ENCODE data around the gene IFI35.

DNA sequence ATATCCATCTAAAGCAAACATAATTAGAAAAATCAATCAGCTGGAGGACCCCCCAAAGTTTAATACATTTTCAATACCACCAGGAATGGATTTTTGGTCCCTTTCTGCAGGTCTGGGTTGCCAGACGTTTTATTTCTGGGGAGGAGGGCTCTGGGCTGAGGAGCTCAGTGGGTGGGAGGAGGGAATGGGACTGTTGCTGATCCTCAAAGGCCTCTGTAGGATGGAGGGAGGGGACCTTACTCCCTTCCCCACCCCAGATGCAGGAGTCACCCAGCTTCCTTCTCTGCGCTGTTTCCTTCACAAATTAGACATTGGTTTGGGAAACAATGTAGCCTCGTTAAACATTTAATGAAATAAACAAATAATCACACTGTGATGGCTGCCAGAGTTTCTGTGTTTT, 25.1 kb downstream of the IFI35 start:
- no peak for TF ChIP-seq SP1 (CRISPR knock-in tag; conservative IDR thresholded peaks at IDR 0.05)
- TF ChIP-seq, protein P1, sequence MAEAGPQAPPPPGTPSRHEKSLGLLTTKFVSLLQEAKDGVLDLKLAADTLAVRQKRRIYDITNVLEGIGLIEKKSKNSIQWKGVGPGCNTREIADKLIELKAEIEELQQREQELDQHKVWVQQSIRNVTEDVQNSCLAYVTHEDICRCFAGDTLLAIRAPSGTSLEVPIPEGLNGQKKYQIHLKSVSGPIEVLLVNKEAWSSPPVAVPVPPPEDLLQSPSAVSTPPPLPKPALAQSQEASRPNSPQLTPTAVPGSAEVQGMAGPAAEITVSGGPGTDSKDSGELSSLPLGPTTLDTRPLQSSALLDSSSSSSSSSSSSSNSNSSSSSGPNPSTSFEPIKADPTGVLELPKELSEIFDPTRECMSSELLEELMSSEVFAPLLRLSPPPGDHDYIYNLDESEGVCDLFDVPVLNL (CRISPR knock-in tag; IDR thresholded peaks at IDR 0.05; ENCODE audit: borderline replicate concordance, low read depth): no peak
- TF ChIP-seq, protein P2, sequence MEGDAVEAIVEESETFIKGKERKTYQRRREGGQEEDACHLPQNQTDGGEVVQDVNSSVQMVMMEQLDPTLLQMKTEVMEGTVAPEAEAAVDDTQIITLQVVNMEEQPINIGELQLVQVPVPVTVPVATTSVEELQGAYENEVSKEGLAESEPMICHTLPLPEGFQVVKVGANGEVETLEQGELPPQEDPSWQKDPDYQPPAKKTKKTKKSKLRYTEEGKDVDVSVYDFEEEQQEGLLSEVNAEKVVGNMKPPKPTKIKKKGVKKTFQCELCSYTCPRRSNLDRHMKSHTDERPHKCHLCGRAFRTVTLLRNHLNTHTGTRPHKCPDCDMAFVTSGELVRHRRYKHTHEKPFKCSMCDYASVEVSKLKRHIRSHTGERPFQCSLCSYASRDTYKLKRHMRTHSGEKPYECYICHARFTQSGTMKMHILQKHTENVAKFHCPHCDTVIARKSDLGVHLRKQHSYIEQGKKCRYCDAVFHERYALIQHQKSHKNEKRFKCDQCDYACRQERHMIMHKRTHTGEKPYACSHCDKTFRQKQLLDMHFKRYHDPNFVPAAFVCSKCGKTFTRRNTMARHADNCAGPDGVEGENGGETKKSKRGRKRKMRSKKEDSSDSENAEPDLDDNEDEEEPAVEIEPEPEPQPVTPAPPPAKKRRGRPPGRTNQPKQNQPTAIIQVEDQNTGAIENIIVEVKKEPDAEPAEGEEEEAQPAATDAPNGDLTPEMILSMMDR (IDR thresholded peaks at IDR 0.05): no peak
- no peak for TF ChIP-seq NFYB (CRISPR knock-in tag; conservative IDR thresholded peaks at IDR 0.05; ENCODE audit: low read depth)
- no peak for TF ChIP-seq ZNF232 (CRISPR knock-in tag; IDR thresholded peaks at IDR 0.05)
- TF ChIP-seq, protein P3, sequence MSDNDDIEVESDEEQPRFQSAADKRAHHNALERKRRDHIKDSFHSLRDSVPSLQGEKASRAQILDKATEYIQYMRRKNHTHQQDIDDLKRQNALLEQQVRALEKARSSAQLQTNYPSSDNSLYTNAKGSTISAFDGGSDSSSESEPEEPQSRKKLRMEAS (CRISPR knock-in tag; IDR thresholded peaks at IDR 0.05): no peak
- no peak for TF ChIP-seq ATF1 (CRISPR knock-in tag; IDR thresholded peaks at IDR 0.05)
- TF ChIP-seq, protein P4, sequence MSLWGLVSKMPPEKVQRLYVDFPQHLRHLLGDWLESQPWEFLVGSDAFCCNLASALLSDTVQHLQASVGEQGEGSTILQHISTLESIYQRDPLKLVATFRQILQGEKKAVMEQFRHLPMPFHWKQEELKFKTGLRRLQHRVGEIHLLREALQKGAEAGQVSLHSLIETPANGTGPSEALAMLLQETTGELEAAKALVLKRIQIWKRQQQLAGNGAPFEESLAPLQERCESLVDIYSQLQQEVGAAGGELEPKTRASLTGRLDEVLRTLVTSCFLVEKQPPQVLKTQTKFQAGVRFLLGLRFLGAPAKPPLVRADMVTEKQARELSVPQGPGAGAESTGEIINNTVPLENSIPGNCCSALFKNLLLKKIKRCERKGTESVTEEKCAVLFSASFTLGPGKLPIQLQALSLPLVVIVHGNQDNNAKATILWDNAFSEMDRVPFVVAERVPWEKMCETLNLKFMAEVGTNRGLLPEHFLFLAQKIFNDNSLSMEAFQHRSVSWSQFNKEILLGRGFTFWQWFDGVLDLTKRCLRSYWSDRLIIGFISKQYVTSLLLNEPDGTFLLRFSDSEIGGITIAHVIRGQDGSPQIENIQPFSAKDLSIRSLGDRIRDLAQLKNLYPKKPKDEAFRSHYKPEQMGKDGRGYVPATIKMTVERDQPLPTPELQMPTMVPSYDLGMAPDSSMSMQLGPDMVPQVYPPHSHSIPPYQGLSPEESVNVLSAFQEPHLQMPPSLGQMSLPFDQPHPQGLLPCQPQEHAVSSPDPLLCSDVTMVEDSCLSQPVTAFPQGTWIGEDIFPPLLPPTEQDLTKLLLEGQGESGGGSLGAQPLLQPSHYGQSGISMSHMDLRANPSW (CRISPR knock-in tag; conservative IDR thresholded peaks at IDR 0.05; ENCODE audit: low read depth): no peak
- TF ChIP-seq, protein P5, sequence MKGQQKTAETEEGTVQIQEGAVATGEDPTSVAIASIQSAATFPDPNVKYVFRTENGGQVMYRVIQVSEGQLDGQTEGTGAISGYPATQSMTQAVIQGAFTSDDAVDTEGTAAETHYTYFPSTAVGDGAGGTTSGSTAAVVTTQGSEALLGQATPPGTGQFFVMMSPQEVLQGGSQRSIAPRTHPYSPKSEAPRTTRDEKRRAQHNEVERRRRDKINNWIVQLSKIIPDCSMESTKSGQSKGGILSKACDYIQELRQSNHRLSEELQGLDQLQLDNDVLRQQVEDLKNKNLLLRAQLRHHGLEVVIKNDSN (CRISPR knock-in tag; IDR thresholded peaks at IDR 0.05): no peak
- TF ChIP-seq TEAD4 (CRISPR knock-in tag; IDR thresholded peaks at IDR 0.05): no peak
- TF ChIP-seq, protein P6, sequence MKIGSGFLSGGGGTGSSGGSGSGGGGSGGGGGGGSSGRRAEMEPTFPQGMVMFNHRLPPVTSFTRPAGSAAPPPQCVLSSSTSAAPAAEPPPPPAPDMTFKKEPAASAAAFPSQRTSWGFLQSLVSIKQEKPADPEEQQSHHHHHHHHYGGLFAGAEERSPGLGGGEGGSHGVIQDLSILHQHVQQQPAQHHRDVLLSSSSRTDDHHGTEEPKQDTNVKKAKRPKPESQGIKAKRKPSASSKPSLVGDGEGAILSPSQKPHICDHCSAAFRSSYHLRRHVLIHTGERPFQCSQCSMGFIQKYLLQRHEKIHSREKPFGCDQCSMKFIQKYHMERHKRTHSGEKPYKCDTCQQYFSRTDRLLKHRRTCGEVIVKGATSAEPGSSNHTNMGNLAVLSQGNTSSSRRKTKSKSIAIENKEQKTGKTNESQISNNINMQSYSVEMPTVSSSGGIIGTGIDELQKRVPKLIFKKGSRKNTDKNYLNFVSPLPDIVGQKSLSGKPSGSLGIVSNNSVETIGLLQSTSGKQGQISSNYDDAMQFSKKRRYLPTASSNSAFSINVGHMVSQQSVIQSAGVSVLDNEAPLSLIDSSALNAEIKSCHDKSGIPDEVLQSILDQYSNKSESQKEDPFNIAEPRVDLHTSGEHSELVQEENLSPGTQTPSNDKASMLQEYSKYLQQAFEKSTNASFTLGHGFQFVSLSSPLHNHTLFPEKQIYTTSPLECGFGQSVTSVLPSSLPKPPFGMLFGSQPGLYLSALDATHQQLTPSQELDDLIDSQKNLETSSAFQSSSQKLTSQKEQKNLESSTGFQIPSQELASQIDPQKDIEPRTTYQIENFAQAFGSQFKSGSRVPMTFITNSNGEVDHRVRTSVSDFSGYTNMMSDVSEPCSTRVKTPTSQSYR (CRISPR knock-in tag; IDR thresholded peaks at IDR 0.05): no peak
- no peak for TF ChIP-seq ELF4 (CRISPR knock-in tag; IDR thresholded peaks at IDR 0.05; ENCODE audit: low read depth)

All from WTC11 (cell line).